ENCODE results near the gene STK24. TPM values are rescaled to one million over a fixed set of nuclear protein-coding genes. Genes with fewer than 3 reads are reported as not detected.
A peak's percentile ranks its signal among the peaks of the same experiment; 100 is the strongest.

The STK24 gene
- polyA plus RNA-seq, 1 experiment, result 44.0 TPM

DNA sequence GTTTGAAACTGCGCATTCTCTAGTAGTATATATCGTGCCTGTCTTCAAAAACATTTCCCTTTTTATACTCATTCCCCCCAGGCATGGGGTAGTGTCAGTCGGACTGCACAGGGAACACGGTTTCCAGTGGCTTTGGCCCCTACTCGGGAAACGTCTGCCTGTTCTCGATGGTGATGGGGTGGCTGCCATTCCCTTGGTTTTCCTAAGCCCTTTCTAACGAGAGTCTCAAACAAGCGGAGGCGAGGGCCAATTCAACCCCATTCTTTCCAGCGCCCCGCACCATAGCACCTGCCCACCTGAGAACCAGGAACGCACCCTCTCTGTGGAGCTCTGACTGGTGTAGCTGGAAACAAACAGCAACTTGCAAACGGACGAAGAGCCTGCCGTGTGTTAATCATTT, 127.6 kb downstream of the STK24 start:
- TF ChIP-seq, protein P1, sequence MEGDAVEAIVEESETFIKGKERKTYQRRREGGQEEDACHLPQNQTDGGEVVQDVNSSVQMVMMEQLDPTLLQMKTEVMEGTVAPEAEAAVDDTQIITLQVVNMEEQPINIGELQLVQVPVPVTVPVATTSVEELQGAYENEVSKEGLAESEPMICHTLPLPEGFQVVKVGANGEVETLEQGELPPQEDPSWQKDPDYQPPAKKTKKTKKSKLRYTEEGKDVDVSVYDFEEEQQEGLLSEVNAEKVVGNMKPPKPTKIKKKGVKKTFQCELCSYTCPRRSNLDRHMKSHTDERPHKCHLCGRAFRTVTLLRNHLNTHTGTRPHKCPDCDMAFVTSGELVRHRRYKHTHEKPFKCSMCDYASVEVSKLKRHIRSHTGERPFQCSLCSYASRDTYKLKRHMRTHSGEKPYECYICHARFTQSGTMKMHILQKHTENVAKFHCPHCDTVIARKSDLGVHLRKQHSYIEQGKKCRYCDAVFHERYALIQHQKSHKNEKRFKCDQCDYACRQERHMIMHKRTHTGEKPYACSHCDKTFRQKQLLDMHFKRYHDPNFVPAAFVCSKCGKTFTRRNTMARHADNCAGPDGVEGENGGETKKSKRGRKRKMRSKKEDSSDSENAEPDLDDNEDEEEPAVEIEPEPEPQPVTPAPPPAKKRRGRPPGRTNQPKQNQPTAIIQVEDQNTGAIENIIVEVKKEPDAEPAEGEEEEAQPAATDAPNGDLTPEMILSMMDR (IDR thresholded peaks at IDR 0.05; ENCODE audit: low read depth, low read length), result no peak
- DNase-seq (ENCODE audit: low read depth, low spot score), result no peak
- ChIA-PET CTCF (no interaction called here), POLR2A (no interaction called here)
- H3K27me3 ChIP-seq (ENCODE audit: control insufficient read depth, insufficient read depth, low read length), result no peaks in the 10 kb centered on the region
- no peak overlapping the region for H3K4me3 ChIP-seq (ENCODE audit: low read depth, low read length)
- no peaks in the 10 kb centered on the region; the same call in 1 of the 2 replicates for H3K9me3 ChIP-seq (ENCODE audit: control insufficient read depth, insufficient read depth, low read length)
- no peak overlapping the region for H3K27ac ChIP-seq (ENCODE audit: low read depth, low read length)

DNA sequence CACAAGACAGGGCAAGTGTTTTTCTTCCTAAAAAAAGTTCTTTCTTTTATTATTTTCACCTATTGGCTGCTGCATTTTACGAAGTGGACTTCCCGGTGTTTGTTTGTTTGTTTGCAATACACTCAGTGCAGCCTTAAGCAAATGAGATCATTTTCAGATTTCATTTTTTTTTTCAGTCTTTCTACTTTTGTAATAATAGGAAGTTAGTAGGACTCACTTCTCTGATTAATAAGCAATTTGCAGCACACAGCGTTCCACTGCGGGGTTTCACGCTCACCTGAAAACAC, 128.3 kb downstream of the STK24 start:
- ChIA-PET POLR2A (no interaction called here), CTCF (interaction anchor here (1.1 to 1.7 kb wide), 3 partner anchors 204 to 225 kb away, joined by 3 to 10 read pairs (median 7); no protein-coding TSS in a partner anchor)
- Histone ChIP-seq H3K4me3 (ENCODE audit: low read depth, low read length) (no peak overlapping the region), H3K9me3 (ENCODE audit: control insufficient read depth, insufficient read depth, low read length) (no peaks in the 10 kb centered on the region; the same call in 1 of the 2 replicates), H3K27me3 (ENCODE audit: control insufficient read depth, insufficient read depth, low read length) (no peaks in the 10 kb centered on the region), H3K27ac (ENCODE audit: low read depth, low read length) (no peak overlapping the region)
- TF ChIP-seq, protein P1 (IDR thresholded peaks at IDR 0.05; ENCODE audit: low read depth, low read length), result no peak
- DNase-seq (ENCODE audit: low read depth, low spot score), result no peak

DNA sequence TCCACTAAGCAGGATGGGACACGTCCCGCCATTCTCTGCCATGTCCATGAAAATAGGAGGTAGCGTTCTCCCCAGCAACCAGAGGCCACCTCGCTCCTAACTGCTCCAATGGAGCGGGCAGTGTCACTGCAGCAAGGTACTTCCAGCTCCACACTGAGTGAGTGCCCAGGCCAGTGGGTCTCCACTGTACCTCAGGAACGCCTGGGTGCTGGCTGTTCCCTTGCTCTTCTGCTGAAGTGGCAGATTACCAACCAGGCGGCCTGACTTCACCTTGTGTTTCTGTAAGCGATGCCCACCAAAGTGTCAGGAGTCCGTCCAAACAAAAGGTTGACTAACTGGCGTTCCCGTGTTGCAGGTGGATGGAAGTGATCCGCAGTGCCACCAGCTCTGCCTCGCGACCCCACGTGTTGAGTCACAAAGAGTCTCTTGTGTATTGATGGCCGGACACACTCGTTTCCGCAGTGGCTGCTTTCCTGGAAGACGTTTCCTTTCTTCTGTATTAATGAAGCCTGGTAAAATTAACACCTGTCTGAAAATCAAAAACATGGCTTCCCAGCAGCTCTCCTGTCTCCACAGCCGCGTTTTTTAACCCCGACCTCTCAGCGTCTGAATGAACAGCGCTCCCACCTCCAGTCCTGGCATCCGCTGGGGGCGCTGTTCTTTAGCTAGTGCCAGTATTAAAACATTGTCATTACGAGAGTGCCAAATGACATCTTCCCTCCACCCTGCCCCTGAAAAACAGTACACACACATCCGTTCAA, 128.8 kb downstream of the STK24 start:
- H3K9me3 ChIP-seq (ENCODE audit: control insufficient read depth, insufficient read depth, low read length), result no peaks in the 10 kb centered on the region; the same call in 1 of the 2 replicates
- TF ChIP-seq, protein P1 (IDR thresholded peaks at IDR 0.05; ENCODE audit: low read depth, low read length), result peak; percentile 61
- DNase-seq (ENCODE audit: low read depth, low spot score), result no peak
- no peak overlapping the region for H3K27ac ChIP-seq (ENCODE audit: low read depth, low read length)
- POLR2A ChIA-PET, result no interaction called here
- no peak overlapping the region for H3K4me3 ChIP-seq (ENCODE audit: low read depth, low read length)
- H3K27me3 ChIP-seq (ENCODE audit: control insufficient read depth, insufficient read depth, low read length), result no peaks in the 10 kb centered on the region
- CTCF ChIA-PET, result interaction anchor here (0.7 to 1.7 kb wide), 9 partner anchors 9 to 395 kb away, joined by 3 to 10 read pairs (median 5); no protein-coding TSS in a partner anchor

DNA sequence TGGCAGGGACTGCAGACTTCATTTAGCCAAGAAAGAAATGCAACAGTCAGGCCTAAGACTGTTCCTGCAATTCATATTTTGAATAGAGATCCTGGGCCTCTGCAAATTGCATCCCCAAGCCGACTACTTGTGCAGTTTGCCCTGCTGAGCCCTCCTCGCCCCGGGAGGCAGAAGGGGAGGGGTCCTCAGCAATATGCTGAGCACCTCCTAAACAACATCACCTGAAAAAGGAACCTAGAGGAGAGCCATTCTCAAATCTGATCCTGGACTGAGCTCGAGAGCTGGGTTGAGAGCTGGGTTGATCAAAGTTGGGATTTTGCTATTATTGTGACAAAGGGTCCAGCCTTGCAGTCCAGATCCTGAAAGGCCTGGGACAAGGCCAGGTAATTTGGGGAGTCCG, 129.8 kb downstream of the STK24 start:
- ChIA-PET POLR2A (no interaction called here), CTCF (interaction anchor here (1.0 to 3.1 kb wide), 8 partner anchors 8 to 396 kb away, joined by 4 to 68 read pairs (median 8); no protein-coding TSS in a partner anchor)
- no peak overlapping the region for H3K4me3 ChIP-seq (ENCODE audit: low read depth, low read length)
- no peaks in the 10 kb centered on the region for H3K27me3 ChIP-seq (ENCODE audit: control insufficient read depth, insufficient read depth, low read length)
- no peak for DNase-seq (ENCODE audit: low read depth, low spot score)
- TF ChIP-seq, protein P1 (IDR thresholded peaks at IDR 0.05; ENCODE audit: low read depth, low read length), result no peak
- H3K27ac ChIP-seq (ENCODE audit: low read depth, low read length), result no peak overlapping the region
- H3K9me3 ChIP-seq (ENCODE audit: control insufficient read depth, insufficient read depth, low read length), result no peaks in the 10 kb centered on the region; the same call in 1 of the 2 replicates

DNA sequence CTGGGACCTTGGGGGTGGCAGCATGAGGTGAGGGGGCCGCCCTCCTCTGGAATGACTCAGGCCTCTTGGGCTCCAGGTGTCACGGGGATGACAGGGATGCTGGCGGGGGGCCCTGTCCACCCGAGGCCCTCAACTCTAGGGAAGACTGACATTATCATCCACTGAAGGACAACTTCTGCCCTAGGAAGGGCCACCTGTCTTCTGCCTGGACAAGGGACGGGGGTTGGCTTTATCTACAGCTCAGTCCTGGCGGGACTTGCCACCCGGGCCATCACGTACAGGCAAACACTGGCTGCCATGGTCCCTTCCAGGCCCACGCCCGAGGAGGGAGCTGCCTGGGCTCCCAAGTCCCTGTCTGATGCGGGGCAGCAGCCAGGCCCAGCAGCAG, 130.7 kb downstream of the STK24 start:
- H3K4me3 ChIP-seq (ENCODE audit: low read depth, low read length), result no peak overlapping the region
- no peak for DNase-seq (ENCODE audit: low read depth, low spot score)
- no peak overlapping the region for H3K27ac ChIP-seq (ENCODE audit: low read depth, low read length)
- POLR2A ChIA-PET, result no interaction called here
- H3K27me3 ChIP-seq (ENCODE audit: control insufficient read depth, insufficient read depth, low read length), result no peaks in the 10 kb centered on the region
- H3K9me3 ChIP-seq (ENCODE audit: control insufficient read depth, insufficient read depth, low read length), result no peaks in the 10 kb centered on the region; the same call in 1 of the 2 replicates
- CTCF ChIA-PET, result interaction anchor here (1.0 to 3.1 kb wide), 13 partner anchors 9 to 590 kb away, joined by 3 to 68 read pairs (median 7); no protein-coding TSS in a partner anchor
- TF ChIP-seq, protein P1 (IDR thresholded peaks at IDR 0.05; ENCODE audit: low read depth, low read length), result no peak

Measured in AG04450 (cell line).